WTC11 (cell line): ENCODE data around the gene FGFR3.

Source experiments
- NFE2L1 ChIP-seq: sonication (generic); formaldehyde crosslinking; IDR thresholded peaks from 2 replicates; pipeline ENCODE4 v1.8.1; 2023; ENCODE audit warnings: missing genetic modification reagents
- TF ChIP-seq, protein P1 (sequence below): sonication (generic); formaldehyde crosslinking; conservative IDR thresholded peaks from 2 replicates; pipeline ENCODE4 v1.8.1; 2022; ENCODE audit warnings: mild to moderate bottlenecking, missing genetic modification reagents
- TF ChIP-seq, protein P2 (sequence below): fragments of 200-600 bp; IDR thresholded peaks from 2 replicates; pipeline ENCODE4 v1.8.0; 2022; ENCODE audit warnings: antibody characterized with exemption

DNA sequence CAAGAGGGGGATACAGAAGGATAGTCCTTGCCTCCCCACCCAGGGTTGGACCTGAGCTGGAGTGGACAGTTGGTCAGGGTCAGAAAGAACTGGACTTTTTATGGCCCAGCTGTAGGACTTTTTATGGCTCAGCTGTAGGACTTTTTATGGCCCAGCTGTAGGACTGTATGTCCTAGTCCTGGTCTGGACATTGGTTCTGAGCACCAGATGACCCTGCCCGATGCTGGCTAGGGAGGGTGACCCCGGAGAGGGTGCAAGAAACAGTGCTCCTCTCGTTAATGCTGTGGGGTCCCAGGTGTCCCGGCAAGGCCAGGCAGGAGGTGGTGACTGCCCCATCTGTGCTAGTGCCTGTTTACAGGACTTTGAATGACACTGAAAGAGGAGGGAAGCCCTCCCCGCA lies 64.8 kb downstream of the FGFR3 start:
- TF ChIP-seq NFE2L1: no peak
- TF ChIP-seq, protein P1, sequence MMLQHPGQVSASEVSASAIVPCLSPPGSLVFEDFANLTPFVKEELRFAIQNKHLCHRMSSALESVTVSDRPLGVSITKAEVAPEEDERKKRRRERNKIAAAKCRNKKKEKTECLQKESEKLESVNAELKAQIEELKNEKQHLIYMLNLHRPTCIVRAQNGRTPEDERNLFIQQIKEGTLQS (CRISPR knock-in tag): no peak
- TF ChIP-seq, protein P2, sequence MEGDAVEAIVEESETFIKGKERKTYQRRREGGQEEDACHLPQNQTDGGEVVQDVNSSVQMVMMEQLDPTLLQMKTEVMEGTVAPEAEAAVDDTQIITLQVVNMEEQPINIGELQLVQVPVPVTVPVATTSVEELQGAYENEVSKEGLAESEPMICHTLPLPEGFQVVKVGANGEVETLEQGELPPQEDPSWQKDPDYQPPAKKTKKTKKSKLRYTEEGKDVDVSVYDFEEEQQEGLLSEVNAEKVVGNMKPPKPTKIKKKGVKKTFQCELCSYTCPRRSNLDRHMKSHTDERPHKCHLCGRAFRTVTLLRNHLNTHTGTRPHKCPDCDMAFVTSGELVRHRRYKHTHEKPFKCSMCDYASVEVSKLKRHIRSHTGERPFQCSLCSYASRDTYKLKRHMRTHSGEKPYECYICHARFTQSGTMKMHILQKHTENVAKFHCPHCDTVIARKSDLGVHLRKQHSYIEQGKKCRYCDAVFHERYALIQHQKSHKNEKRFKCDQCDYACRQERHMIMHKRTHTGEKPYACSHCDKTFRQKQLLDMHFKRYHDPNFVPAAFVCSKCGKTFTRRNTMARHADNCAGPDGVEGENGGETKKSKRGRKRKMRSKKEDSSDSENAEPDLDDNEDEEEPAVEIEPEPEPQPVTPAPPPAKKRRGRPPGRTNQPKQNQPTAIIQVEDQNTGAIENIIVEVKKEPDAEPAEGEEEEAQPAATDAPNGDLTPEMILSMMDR: no peak
